Measurements from ENCODE around the gene KCNQ1OT1. TPM values are rescaled to one million over a fixed set of nuclear protein-coding genes. Genes with fewer than 3 reads are reported as not detected.

Gene KCNQ1OT1
- total RNA-seq, 4 donors from 2014 or later = 2.5 to 4.5 (median 3.1) TPM

DNA sequence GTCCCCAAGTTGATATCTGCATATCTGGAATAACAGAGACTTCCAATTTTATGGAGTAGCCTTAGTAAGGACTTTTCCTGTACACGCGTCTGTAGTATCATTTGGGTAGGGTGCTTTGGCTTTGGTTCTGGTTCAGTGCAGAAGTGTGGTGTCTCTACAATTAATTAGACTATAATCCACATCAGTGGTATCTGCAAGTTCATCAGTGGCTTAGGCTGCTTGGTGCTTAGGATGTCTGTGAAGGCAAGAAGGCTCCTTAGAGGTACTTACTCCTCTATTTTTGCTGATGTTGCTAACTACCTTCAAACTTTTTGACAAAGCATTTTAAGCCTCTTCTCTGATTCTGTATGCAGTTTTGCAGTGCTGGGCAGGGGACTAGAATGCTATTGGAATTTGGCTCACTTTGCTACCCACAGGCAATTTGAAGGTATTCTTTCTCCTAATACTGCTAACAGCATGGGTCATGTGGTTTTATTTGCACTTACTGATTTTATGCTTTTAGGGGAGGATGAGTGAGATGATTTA lies 49.4 kb downstream of the KCNQ1OT1 start:
- no peak overlapping the region for H3K27ac ChIP-seq
- H3K36me3 ChIP-seq = no peaks in the 10 kb centered on the region
- H3K9me3 ChIP-seq = peaks cover 18% of the 10 kb centered on the region
- no peaks in the 10 kb centered on the region for H3K4me1 ChIP-seq
- TF ChIP-seq POLR2AphosphoS5 (IDR thresholded peaks at IDR 0.05) = no peak
- TF ChIP-seq, protein P1, sequence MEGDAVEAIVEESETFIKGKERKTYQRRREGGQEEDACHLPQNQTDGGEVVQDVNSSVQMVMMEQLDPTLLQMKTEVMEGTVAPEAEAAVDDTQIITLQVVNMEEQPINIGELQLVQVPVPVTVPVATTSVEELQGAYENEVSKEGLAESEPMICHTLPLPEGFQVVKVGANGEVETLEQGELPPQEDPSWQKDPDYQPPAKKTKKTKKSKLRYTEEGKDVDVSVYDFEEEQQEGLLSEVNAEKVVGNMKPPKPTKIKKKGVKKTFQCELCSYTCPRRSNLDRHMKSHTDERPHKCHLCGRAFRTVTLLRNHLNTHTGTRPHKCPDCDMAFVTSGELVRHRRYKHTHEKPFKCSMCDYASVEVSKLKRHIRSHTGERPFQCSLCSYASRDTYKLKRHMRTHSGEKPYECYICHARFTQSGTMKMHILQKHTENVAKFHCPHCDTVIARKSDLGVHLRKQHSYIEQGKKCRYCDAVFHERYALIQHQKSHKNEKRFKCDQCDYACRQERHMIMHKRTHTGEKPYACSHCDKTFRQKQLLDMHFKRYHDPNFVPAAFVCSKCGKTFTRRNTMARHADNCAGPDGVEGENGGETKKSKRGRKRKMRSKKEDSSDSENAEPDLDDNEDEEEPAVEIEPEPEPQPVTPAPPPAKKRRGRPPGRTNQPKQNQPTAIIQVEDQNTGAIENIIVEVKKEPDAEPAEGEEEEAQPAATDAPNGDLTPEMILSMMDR (IDR thresholded peaks at IDR 0.05) = no peak
- no peak for TF ChIP-seq EP300 (IDR thresholded peaks at IDR 0.05)
- TF ChIP-seq POLR2A (IDR thresholded peaks at IDR 0.05) = no peak
- WGBS = 98% methylated on average over 2 of the region's 2 CpGs
- no peaks in the 10 kb centered on the region for H3K27me3 ChIP-seq
- H3K4me3 ChIP-seq = no peak overlapping the region
- no peak for DNase-seq (ENCODE audit: low spot score in 2 of 2)

DNA sequence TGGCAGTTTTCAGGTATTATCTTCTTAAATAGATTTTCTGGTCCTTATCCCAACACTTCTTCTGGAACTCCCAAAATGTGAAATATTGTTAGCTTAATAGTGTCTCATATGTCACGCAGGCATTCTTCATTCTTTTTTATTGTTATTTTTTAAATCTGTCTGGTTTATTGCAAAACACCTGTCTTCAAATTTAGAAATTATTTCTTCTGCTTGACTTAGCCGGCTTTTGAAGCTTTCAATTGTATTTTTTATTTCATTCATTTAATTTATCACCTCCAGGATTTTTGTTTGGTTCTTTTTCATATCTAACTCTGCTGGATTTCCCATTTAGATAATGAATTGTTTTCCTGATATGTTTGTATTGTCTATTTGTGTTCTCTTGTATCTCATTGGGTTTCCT lies 49.9 kb downstream of the KCNQ1OT1 start:
- Histone ChIP-seq H3K27me3 (no peaks in the 10 kb centered on the region), H3K9me3 (peaks cover 22% of the 10 kb centered on the region), H3K4me1 (no peaks in the 10 kb centered on the region), H3K4me3 (no peak overlapping the region), H3K27ac (no peak overlapping the region), H3K36me3 (no peaks in the 10 kb centered on the region)
- no peak for DNase-seq (ENCODE audit: low spot score in 2 of 2)
- TF ChIP-seq EP300 (IDR thresholded peaks at IDR 0.05) (no peak), POLR2AphosphoS5 (IDR thresholded peaks at IDR 0.05) (no peak), POLR2A (IDR thresholded peaks at IDR 0.05) (no peak)
- TF ChIP-seq, protein P1 (IDR thresholded peaks at IDR 0.05) = no peak
- WGBS = 97% methylated on average over 2 of the region's 2 CpGs

DNA sequence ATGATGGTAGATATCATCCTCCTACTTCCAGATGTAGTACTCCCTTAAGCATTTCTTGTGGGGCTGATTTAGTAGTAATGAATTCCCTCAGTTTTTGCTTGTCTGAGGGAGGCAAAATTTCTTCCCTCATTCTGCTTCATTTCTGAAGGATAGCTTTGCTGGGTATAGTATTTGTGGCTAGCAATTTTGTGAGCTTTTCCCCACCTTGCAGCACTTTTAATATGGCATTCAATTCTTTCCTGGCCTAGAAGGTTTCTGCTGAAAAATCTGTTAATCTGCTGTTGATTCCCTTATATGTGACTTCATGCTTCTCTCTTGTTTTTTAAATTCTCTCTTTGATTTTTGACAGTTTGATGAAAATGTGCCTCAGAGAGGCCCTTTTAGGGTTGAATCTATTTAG lies 50.4 kb downstream of the KCNQ1OT1 start:
- H3K27ac ChIP-seq = no peak overlapping the region
- no peaks in the 10 kb centered on the region for H3K36me3 ChIP-seq
- TF ChIP-seq POLR2A (IDR thresholded peaks at IDR 0.05) = no peak
- TF ChIP-seq, protein P1 (IDR thresholded peaks at IDR 0.05) = no peak
- no peak for TF ChIP-seq EP300 (IDR thresholded peaks at IDR 0.05)
- no peak for TF ChIP-seq POLR2AphosphoS5 (IDR thresholded peaks at IDR 0.05)
- no peaks in the 10 kb centered on the region for H3K4me1 ChIP-seq
- H3K27me3 ChIP-seq = no peaks in the 10 kb centered on the region
- H3K4me3 ChIP-seq = no peak overlapping the region
- H3K9me3 ChIP-seq = peaks cover 26% of the 10 kb centered on the region
- DNase-seq (ENCODE audit: low spot score in 2 of 2) = no peak

DNA sequence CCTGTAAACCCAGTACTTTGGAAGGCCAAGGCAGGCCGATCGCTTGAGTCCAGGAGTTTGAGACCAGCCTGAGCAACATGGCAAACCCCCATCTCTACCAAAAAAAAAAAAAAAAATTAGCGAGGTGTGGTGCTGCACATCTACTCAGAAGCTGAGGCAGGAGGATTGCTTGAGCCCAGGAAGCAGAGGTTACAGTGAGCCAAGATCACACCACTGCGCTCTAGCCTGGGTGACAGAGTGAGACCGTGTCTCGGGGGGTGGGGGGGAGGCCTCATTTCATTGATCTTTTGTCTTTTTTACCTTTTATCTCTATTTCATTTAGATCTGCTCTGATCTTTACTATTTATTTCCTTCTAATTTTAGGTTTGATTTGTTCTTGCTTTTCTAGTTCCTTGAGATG lies 51.8 kb downstream of the KCNQ1OT1 start:
- Histone ChIP-seq H3K27ac (no peak overlapping the region), H3K4me1 (no peaks in the 10 kb centered on the region), H3K27me3 (no peaks in the 10 kb centered on the region), H3K4me3 (no peak overlapping the region), H3K36me3 (no peaks in the 10 kb centered on the region), H3K9me3 (peaks cover 30% of the 10 kb centered on the region)
- no peak for DNase-seq (ENCODE audit: low spot score in 2 of 2)
- TF ChIP-seq POLR2A (IDR thresholded peaks at IDR 0.05) = no peak
- 96% methylated on average over 6 of the region's 6 CpGs for WGBS

DNA sequence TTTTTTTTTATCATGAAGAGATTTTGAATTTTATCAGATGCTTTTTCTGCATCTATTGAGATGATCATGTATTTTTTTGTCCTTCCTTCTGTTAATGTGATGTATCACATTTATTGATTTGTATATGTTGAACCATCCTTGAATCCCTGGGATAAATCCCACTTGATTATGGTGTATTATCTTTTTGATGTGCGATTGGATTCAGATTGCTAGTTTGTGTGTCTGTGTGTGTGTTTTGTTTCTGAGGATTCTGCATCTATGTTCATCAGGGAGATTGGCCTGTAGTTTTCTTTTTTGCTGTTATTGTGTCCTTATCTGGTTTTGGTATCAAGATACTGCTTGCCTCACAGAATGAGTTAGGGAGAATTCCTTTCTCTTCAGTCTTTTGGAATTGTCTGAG lies 52.6 kb downstream of the KCNQ1OT1 start:
- no peak for DNase-seq (ENCODE audit: low spot score in 2 of 2)
- TF ChIP-seq, protein P1 (IDR thresholded peaks at IDR 0.05) = no peak
- TF ChIP-seq EP300 (IDR thresholded peaks at IDR 0.05) (no peak), POLR2AphosphoS5 (IDR thresholded peaks at IDR 0.05) (no peak), POLR2A (IDR thresholded peaks at IDR 0.05) (no peak)
- Histone ChIP-seq H3K4me3 (no peak overlapping the region), H3K9me3 (peaks cover 30% of the 10 kb centered on the region), H3K27ac (no peak overlapping the region), H3K36me3 (no peaks in the 10 kb centered on the region), H3K4me1 (no peaks in the 10 kb centered on the region), H3K27me3 (no peaks in the 10 kb centered on the region)
- 92% methylated on average over 1 of the region's 1 CpG for WGBS

DNA sequence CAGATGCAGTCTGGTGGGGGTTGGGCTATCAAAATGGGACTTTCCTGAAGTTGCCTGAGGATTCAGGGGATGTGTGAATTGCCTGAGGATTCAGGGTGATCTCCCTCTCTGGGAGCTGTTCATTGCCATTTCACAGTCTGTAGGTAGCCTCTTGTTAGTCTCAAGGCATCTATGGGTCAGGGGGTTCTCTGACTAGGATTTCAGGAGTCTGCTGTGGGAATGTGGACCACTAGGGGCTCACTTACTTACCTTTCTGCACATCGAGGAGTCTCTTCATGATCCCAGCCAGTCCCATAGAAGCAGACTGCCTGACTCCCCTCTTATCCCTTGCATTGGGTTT lies 54.0 kb downstream of the KCNQ1OT1 start:
- no peak for DNase-seq (ENCODE audit: low spot score in 2 of 2)
- H3K36me3 ChIP-seq = no peaks in the 10 kb centered on the region
- H3K4me1 ChIP-seq = no peaks in the 10 kb centered on the region
- peaks cover 35% of the 10 kb centered on the region for H3K9me3 ChIP-seq
- H3K27ac ChIP-seq = no peak overlapping the region
- H3K27me3 ChIP-seq = no peaks in the 10 kb centered on the region
- TF ChIP-seq POLR2A (IDR thresholded peaks at IDR 0.05) = no peak
- TF ChIP-seq, protein P1 (IDR thresholded peaks at IDR 0.05) = no peak
- no peak for TF ChIP-seq POLR2AphosphoS5 (IDR thresholded peaks at IDR 0.05)
- no peak for TF ChIP-seq EP300 (IDR thresholded peaks at IDR 0.05)
- 91% methylated on average over 1 of the region's 1 CpG for WGBS
- H3K4me3 ChIP-seq = no peak overlapping the region
